HG03342 (cell line): ENCODE results near the gene IMMP2L.
A peak's percentile ranks its signal among the peaks of the same experiment; 100 is the strongest.
"Not testable (repeated sequence)": the region's sequence is repeated elsewhere in the genome, so short reads cannot be mapped to it uniquely, and the experiment has no call there.

Experiments used
- ATAC-seq: cut with Tn5 transposase; IDR thresholded peaks from one replicate; pipeline ENCODE4 v1.9.1; 2021; ENCODE audit warnings: mild to moderate bottlenecking, moderate library complexity; ENCODE audit not compliant: unreplicated experiment

The IMMP2L gene

DNA sequence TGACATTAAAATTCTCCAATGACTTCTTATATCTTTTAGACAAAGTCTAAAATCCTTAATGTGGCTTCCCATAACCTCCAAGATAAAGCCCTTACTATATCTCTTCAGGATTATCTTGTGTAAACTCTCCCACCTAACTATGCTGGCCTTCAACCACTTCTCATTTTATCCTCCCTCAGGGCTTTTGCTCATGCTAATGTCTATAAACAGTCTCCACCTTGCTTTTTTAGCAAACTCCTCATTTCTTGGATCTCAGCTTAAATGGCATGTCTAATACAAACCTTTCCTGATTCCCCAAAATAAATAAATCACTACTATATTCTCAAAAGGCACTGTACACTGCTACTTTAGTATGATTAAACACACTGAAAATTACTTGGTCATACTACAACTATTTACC is 290.2 kb downstream of the IMMP2L start:
- ATAC-seq, result no peak

GRCh38 chr7:111270794-111271193 is 291.5 kb downstream of the IMMP2L start:
- not testable (repeated sequence) for ATAC-seq

- no peak for ATAC-seq
Observed at GRCh38 chr7:111268941-111269340, 293.4 kb downstream of the IMMP2L start.

- no peak for ATAC-seq
Observed at GRCh38 chr7:111266613-111267012, 295.7 kb downstream of the IMMP2L start.

DNA sequence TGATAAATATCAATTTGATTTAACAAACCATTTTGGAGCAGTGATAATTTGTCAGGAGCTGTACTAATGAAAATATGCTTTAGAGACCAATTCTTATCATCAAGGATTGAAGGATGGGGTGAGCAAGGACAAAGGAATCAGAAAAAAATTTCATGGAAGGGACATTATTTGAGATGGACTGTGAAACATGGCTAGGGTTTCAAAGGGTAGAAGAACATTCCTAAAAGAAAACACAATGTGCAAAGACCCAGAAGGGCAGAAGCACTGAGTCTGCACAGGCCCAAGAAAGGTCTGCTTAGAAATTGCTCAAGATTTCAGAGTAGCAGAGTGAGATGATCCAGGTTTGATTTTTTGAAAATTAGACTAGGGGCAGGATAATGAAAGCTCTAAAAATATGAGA is 296.9 kb downstream of the IMMP2L start:
- ATAC-seq, result no peak

DNA sequence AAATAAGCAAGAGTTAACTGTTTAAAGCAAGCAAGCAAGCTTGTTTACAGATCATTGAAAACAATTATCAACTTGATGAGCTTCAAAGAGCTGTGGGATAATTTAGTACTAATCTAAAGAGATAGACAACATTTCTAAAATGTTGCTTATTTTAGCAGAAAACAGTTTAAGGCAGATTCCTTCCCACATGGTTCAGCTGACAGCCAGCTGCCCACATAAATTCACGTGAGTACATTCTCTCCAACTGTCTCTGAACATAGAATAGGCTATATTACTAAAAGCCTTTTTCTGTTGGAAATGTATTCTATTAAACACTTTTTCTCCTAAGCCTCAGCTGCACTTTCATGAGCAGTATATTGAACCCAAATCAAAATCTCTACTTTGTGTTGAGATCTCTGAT is 297.3 kb downstream of the IMMP2L start:
- ATAC-seq, result no peak

DNA sequence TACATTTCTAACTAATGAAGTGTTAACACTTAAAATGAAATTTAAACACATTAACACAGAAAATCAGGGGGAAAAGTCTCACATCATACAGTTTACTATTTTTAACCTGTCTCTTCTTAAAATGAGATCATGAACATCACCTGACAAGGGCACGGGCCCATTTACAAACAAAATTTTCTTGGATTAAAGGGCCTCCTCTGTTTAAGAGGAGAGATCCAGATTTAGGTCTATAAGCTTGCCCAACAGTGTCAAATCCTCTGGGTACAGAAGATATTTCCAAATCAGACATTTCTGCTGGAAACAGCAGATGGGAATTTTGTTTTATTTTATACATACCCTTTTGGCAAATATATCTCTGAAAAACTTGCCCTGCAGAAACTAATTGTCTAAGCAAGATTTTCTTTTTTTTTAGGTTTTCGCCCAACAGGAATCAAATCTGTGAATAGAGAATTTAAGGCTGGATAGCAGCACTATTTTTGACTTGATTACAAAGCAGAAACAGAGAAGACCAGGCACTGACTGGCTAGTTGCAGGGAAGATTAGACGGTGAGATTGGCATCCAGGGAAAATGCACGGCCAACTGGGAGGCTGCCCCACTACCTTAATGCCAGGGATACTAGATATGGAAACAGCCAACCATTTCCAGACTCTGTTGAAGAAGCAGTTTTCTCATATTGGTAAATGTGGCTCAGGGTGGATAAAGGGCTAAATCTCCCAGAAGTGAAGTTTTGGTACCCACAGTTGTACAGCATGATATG is 298.0 kb downstream of the IMMP2L start:
- ATAC-seq, result no peak

- no peak for ATAC-seq
Observed at GRCh38 chr7:111262293-111263116, 299.8 kb downstream of the IMMP2L start.

GRCh38 chr7:111261496-111261895 is 300.8 kb downstream of the IMMP2L start:
- no peak for ATAC-seq

- ATAC-seq, result no peak
Observed at GRCh38 chr7:111259991-111260390, 302.3 kb downstream of the IMMP2L start.

DNA sequence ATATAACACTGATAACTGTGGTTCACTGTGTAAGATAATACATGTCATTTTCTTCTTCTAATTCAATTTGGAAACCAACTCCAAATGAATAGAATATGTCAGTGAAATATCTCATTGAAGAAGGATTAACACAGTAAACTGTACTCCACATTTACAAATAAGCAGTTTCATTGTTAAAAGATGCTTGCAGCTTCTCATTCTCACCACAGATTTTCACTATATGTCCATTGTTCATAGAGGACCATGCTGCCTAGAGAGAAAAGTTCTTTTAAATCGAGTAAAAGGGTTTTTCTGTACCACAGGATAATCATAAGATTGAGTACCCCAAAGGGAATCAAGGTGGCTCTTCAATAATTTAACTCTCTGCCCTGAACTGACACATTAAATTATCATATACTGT is 305.9 kb downstream of the IMMP2L start:
- ATAC-seq, result no peak

DNA sequence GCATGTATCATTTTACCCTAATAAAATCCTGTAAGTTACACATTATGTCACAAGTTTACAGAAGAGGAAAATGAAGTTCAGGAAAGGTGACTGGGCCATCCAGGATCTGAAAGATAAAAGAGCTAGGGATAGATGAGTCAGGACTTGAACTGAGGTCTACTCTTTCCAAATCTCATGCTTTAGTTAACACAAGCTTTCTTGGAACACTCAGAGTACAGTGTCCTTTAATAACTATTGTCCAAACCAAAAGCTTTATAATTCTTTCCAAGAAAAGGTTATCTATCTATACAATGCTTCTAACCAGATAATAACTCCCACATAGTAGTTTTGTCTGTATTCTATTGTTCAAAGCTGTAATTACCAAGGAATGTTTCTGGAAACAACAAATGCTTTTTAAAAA is 306.7 kb downstream of the IMMP2L start:
- no peak for ATAC-seq

DNA sequence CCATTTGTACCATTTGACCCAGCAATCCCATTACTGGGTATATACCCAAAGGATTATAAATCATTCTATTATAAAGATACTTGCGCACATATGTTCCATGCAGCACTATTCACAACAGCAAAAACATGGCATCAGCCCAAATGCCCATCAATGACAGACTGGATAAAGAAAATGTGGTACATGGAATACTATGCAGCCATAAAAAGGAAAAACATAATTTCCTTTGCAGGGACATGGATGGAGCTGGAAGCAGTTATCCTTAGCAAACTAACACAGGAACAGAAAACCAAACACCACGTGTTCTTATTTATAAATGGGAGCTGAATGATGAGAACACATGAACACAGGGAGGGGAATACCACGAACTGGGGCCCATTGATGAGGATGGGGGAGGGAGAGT is 310.9 kb downstream of the IMMP2L start:
- not testable (repeated sequence) for ATAC-seq

DNA sequence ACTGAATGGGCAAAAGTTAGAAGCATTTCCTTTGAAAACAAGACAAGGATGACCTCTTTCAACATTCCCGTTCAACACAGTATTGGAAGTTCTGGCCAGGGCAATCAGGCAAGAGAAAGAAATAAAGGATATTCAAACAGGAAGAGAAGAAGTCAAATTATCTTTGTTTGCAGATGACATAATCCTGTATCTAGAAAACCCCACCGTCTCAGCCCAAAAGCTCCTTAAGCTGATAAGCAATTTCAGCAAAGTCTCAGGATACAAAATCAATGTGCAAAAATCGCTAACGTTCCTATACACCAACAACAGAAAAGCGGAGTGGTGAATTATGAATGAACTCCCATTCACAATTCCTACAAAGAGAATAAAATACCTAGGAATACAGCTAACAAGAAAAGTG is 312.5 kb downstream of the IMMP2L start:
- not testable (repeated sequence) for ATAC-seq

DNA sequence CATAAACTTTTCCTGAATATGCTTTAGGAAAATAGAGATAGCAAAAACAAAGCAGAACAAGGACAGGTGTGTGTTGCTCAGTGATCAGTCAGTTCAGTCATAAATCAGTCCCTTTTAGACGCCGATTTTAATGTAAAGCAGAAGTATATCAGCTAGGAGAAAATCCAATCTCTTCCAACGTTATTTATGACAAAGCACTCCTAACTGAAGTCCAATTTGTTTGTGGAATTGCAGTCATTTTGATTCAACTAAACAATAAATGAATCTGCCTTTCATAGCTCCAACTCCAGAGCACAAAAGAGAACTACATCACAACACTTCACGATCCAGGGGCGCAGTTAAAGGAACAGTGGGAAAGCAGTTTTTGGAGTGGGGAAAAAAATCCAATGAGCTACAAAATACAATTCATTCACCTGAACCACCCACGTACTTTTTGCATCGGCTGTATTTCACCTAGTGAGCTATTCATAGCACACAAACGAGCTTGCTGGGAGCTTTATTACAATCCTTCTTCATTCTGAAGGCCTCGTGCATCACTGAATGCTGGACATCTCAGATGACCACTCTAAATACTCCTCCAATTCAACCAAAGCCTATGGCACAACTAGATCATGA is 320.0 kb downstream of the IMMP2L start:
- ATAC-seq, result no peak

DNA sequence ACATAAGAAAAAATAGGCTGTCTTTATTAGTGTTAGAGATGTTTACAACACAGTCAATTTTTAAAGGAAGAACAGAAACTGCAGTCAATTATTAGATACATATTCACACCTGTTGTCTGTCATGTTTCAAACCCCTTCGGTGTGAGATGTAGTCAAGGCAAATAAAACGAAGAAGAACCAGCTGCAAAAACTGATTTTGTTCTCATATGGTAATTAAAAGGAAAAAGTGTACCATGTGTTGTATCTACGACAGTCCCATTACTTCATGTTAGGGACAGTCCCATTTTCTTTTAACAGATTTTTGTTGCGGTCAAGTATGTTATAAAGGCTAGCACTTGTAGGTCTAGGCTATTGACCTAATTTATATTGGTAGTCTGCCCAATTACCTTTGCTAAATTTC is 321.9 kb downstream of the IMMP2L start:
- peak; percentile 53 for ATAC-seq

- no peak for ATAC-seq
Observed at GRCh38 chr7:111239437-111239836, 322.9 kb downstream of the IMMP2L start.

GRCh38 chr7:111238886-111239285 is 323.4 kb downstream of the IMMP2L start:
- no peak for ATAC-seq

- no peak for ATAC-seq
Observed at GRCh38 chr7:111235709-111236108, 326.6 kb downstream of the IMMP2L start.

DNA sequence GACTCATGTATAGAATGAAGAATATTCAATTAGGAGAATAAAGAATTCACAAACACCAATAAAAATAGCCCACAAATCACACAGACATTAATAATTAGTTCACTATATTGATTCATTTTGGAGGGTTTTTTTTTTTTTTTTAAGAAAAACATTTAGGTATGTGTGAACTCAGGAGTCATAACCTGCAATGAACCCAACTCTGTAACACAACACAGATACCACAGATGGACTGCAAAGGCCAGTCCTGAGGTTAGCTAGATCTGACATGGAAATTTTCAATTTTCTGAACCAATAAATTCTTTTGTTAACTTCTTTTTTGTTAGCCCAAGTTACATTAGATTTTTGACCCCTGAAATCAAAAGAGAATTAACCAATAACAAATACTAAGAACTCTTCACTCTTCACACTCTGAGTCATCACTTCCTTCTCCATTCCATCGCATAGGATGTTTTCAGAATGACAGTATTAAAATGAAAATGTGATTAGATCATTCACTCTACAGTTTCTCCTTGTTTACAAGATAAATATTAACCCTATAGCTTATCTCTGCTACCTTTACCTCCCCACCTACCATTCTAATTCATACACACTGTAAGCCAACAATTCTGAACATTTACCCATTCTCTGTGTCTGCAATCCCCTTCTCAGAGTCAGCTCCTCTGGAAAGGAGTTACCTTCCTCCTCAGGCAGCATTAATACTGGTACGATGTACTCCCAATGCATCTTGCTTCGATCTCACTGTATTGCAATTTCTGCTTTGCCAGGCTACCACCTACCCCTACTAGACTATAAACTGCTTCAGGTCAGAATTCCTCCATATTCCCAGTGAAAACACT is 329.8 kb downstream of the IMMP2L start:
- peak; percentile 89 for ATAC-seq

- ATAC-seq, result no peak
Observed at GRCh38 chr7:111229916-111230315, 332.4 kb downstream of the IMMP2L start.
